IMR-90 (cell line): Measurements from ENCODE around the gene WDR5. TPM values are rescaled to one million over a fixed set of nuclear protein-coding genes. Genes with fewer than 3 reads are reported as not detected.

Source experiments
- ATAC-seq: fragments of 200-7000 bp; cut with Tn5 transposase; 2 replicates; pipeline ENCODE4 v1.9.1; 2020; ENCODE audit warnings: low read depth, mild to moderate bottlenecking, moderate library complexity
- BruUV-seq: library from RNA; stranded (reverse); fragments of 400-500 nt; replicated peaks from 2 replicates; lab custom pipeline; 2021; lab: Mats Ljungman, UMichigan
- CTCF ChIA-PET: fragments of 300-600 bp; formaldehyde crosslinking; extraction: SDS; loops from one replicate; lab custom pipeline; 2021; ENCODE audit warnings: antibody characterized with exemption; lab: Yijun Ruan, JAX
- POLR2A ChIA-PET: fragments of 300-600 bp; sonication (Branson Sonifier 250); formaldehyde crosslinking; loops from one replicate; lab custom pipeline; 2022; ENCODE audit warnings: antibody characterized with exemption; ENCODE audit not compliant: unreplicated experiment; lab: Charles Lee
- DNase-seq: peaks from one replicate; pipeline ENCODE4 v3.0.0; 2013
- H2AFZ ChIP-seq: replicated peaks from 2 replicates; pipeline ENCODE3; 2013; ENCODE audit warnings: low read length, mild to moderate bottlenecking; ENCODE audit not compliant: poor library complexity
- H2AK5ac ChIP-seq: 2 replicates; pipeline ENCODE4 v1.6.1; 2013; ENCODE audit warnings: low read depth, low read length, inconsistent platforms
- H2AK9ac ChIP-seq: replicated peaks from 2 replicates; pipeline ENCODE3; 2013; ENCODE audit warnings: mild to moderate bottlenecking, low read depth, low read length, moderate library complexity; ENCODE audit not compliant: poor library complexity
- H2BK120ac ChIP-seq: 2 replicates; pipeline ENCODE4 v1.6.1; 2013; ENCODE audit warnings: low read depth, low read length, inconsistent platforms
- H2BK15ac ChIP-seq: 3 replicates; pipeline ENCODE4 v1.6.1; 2013; ENCODE audit warnings: low read depth, low read length, inconsistent platforms
- H2BK20ac ChIP-seq: 2 replicates; pipeline ENCODE4 v1.6.1; 2013; ENCODE audit warnings: low read depth, mild to moderate bottlenecking, inconsistent platforms, low read length, moderate library complexity
- H2BK5ac ChIP-seq: 2 replicates; pipeline ENCODE4 v1.6.1; 2013; ENCODE audit warnings: mild to moderate bottlenecking, low read depth, low read length, inconsistent platforms; ENCODE audit not compliant: poor library complexity, severe bottlenecking
- H3K14ac ChIP-seq: replicated peaks from 2 replicates; pipeline ENCODE4 v1.6.1; 2013; ENCODE audit warnings: low read depth, low read length, inconsistent platforms
- H3K18ac ChIP-seq: 2 replicates; pipeline ENCODE4 v1.6.1; 2013; ENCODE audit warnings: low read depth, low read length, control low read depth
- H3K23ac ChIP-seq: 2 replicates; pipeline ENCODE4 v1.6.1; 2013; ENCODE audit warnings: low read depth, low read length, inconsistent platforms
- H3K27ac ChIP-seq: 2 replicates; pipeline ENCODE4 v1.5.1; 2013; ENCODE audit warnings: mild to moderate bottlenecking, control low read depth, low read length; ENCODE audit not compliant: insufficient read depth
- H3K27me3 ChIP-seq: 2 replicates; pipeline ENCODE4 v1.6.1; 2013; ENCODE audit warnings: low read length; ENCODE audit not compliant: control insufficient read depth, insufficient read depth
- H3K36me3 ChIP-seq: 2 replicates; pipeline ENCODE4 v1.6.1; 2013; ENCODE audit warnings: low read length, mixed read lengths; ENCODE audit not compliant: control insufficient read depth, insufficient read depth
- H3K4ac ChIP-seq: 2 replicates; pipeline ENCODE4 v1.6.1; 2013; ENCODE audit warnings: low read depth, low read length, inconsistent platforms
- H3K4me1 ChIP-seq: 2 replicates; pipeline ENCODE4 v1.6.1; 2013; ENCODE audit warnings: low read length, mixed read lengths; ENCODE audit not compliant: control insufficient read depth, insufficient read depth
- H3K4me2 ChIP-seq: 2 replicates; pipeline ENCODE4 v1.6.1; 2013; ENCODE audit warnings: low read depth, mild to moderate bottlenecking, control low read depth, low read length, moderate library complexity
- H3K4me3 ChIP-seq: 2 replicates; pipeline ENCODE4 v1.5.1; 2013; ENCODE audit warnings: low read depth, mild to moderate bottlenecking, control low read depth, low read length, moderate library complexity; ENCODE audit not compliant: insufficient read depth
- H3K56ac ChIP-seq: 2 replicates; pipeline ENCODE4 v1.6.1; 2013; ENCODE audit warnings: low read length, inconsistent platforms; ENCODE audit not compliant: insufficient read depth; ENCODE audit errors: extremely low read depth
- H3K79me1 ChIP-seq, 2 experiments: 2 replicates each; pipeline ENCODE4 v1.6.1; 2013; ENCODE audit warnings: low read length in 2 of 2, inconsistent platforms in 1 of 2, low read depth in 1 of 2
- H3K9ac ChIP-seq: 2 replicates; pipeline ENCODE4 v1.6.1; 2013; ENCODE audit warnings: low read depth, low read length, control low read depth
- H3K9me1 ChIP-seq: 2 replicates; pipeline ENCODE4 v1.6.1; 2013; ENCODE audit warnings: low read length, inconsistent platforms; ENCODE audit not compliant: insufficient read depth
- H3K9me3 ChIP-seq: 2 replicates; pipeline ENCODE4 v1.6.1; 2013; ENCODE audit warnings: low read length; ENCODE audit not compliant: control insufficient read depth, insufficient read depth
- H4K20me1 ChIP-seq: 2 replicates; pipeline ENCODE4 v1.6.1; 2013; ENCODE audit warnings: low read length, inconsistent platforms; ENCODE audit not compliant: insufficient read depth
- H4K5ac ChIP-seq: 2 replicates; pipeline ENCODE4 v1.6.1; 2013; ENCODE audit warnings: mild to moderate bottlenecking, low read depth, low read length, control low read depth
- H4K8ac ChIP-seq, 2 experiments: 2 replicates each; pipeline ENCODE4 v1.6.1; 2013; ENCODE audit warnings: low read depth in 2 of 2, low read length in 2 of 2, control low read depth in 1 of 2, inconsistent platforms in 1 of 2
- H4K91ac ChIP-seq: 2 replicates; pipeline ENCODE4 v1.6.1; 2013; ENCODE audit warnings: low read depth, low read length, inconsistent platforms; ENCODE audit not compliant: insufficient read depth
- CEBPB ChIP-seq: IDR thresholded peaks from 2 replicates; pipeline ENCODE4 v1.6.1; 2012; ENCODE audit warnings: low read depth, low read length, improper control_type of control experiment
- FOS ChIP-seq: fragments of 150-350 bp; IDR thresholded peaks from 2 replicates; pipeline ENCODE4 v1.6.1; 2016; ENCODE audit warnings: low read depth, low read length
- MXI1 ChIP-seq: IDR thresholded peaks from 2 replicates; pipeline ENCODE4 v1.6.1; 2012; ENCODE audit warnings: low read depth, mild to moderate bottlenecking, low read length, moderate library complexity, borderline replicate concordance
- POLR2A ChIP-seq: IDR thresholded peaks from 2 replicates; pipeline ENCODE4 v1.6.1; 2012; ENCODE audit warnings: mild to moderate bottlenecking, low read depth, low read length
- RAD21 ChIP-seq: IDR thresholded peaks from 2 replicates; pipeline ENCODE4 v1.6.1; 2012; ENCODE audit warnings: low read length, improper control_type of control experiment
- RCOR1 ChIP-seq: IDR thresholded peaks from 2 replicates; pipeline ENCODE4 v1.6.1; 2012; ENCODE audit warnings: mild to moderate bottlenecking, low read length, improper control_type of control experiment; ENCODE audit not compliant: insufficient replicate concordance
- SMC3 ChIP-seq: fragments of 150-350 bp; IDR thresholded peaks from 2 replicates; pipeline ENCODE4 v1.6.1; 2016; ENCODE audit warnings: low read depth, mild to moderate bottlenecking, antibody characterized with exemption, low read length, moderate library complexity
- WGBS, 2 experiments: methylation state at CpG; one replicate each; pipeline versions ENCODE4 v1.1.5 to v1.1.7; 2013; ENCODE audit warnings: missing lambda C conversion rate in 2 of 2; ENCODE audit not compliant: insufficient read length in 1 of 2; ENCODE audit errors: extremely low coverage in 2 of 2; 5-methylcytosine and 5-hydroxymethylcytosine counted together
- dilution Hi-C: fragments of 300-500 bp; cut with HindIII; formaldehyde crosslinking; loops from one replicate; pipeline ENCODE4 v1.14.3; 2018; ENCODE audit warnings: low sequenced_read_pairs; ENCODE audit not compliant: unreplicated experiment
- in situ Hi-C: fragments of 300-500 bp; cut with MboI; formaldehyde crosslinking; loops from 3 replicates; pipeline ENCODE4 v1.14.3; 2019; ENCODE audit warnings: low sequenced_read_pairs, inconsistent platforms, mixed read lengths
- intact Hi-C: fragments of 100-400 bp; cut with micrococcal nuclease; formaldehyde crosslinking; loops from 2 replicates; pipeline ENCODE4 v1.10.0; 2022
- polyA plus RNA-seq, 3 experiments: library from polyadenylated mRNA; depleted of rRNA; stranded (reverse); fragments of >200 nt; gene quantifications; 2 replicates each; pipeline ENCODE4 v1.2.3, GENCODE V29; 2012; ENCODE audit warnings: low replicate concordance in 1 of 3
- total RNA-seq: library from RNA; depleted of rRNA; stranded (reverse); fragments of >200 nt; gene quantifications from 2 replicates; pipeline ENCODE4 v1.2.3, GENCODE V29; 2012
- TF ChIP-seq, protein P1 (sequence below): fragments of 150-350 bp; IDR thresholded peaks from 2 replicates; pipeline ENCODE4 v1.6.1; 2017; ENCODE audit warnings: mild to moderate bottlenecking, antibody characterized with exemption, low read length, low read depth
- TF ChIP-seq, protein P2 (sequence below): fragments of 150-350 bp; IDR thresholded peaks from 2 replicates; pipeline ENCODE4 v1.6.1; 2016; ENCODE audit warnings: low read depth, mild to moderate bottlenecking, low read length, moderate library complexity, borderline replicate concordance

Gene WDR5
- total and polyA plus RNA-seq, 2 of the 4 experiments (the other 2 are of a cell fraction): 18.3 to 26.6 TPM

DNA sequence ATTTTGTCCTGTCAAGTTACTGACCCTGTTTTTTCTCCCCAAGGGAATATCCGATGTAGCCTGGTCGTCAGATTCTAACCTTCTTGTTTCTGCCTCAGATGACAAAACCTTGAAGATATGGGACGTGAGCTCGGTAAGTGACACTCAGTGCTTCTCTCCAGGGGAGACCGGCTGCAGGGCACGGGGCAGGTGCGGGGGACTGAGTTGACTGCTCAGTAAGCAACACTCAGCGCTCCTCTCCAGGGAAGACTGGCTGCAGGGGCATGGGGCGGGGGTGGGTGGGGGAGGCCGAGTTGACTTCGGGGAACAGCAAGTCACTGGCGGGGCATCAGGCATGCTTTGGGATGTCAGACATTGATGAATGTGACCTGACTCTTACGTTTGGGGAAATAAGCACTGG, 6.0 kb downstream of the WDR5 start:
- Histone ChIP-seq H2BK15ac (no peak overlapping the region), H2BK120ac (no peak overlapping the region), H4K20me1 (peaks cover 31% of the 10 kb centered on the region), H3K9me3 (no peaks in the 10 kb centered on the region), H4K8ac (no peak overlapping the region), H3K18ac (no peak overlapping the region), H4K91ac (no peak overlapping the region), H3K23ac (no peak overlapping the region), H3K4ac (no peak overlapping the region), H3K27me3 (no peaks in the 10 kb centered on the region), H3K4me2 (no peak overlapping the region), H3K9me1 (peaks cover 10% of the 10 kb centered on the region; the same call in 1 of the 2 replicates), H3K9ac (no peak overlapping the region), H2BK5ac (no peak overlapping the region), H2AK9ac (no peak overlapping the region), H3K79me1 (peaks cover 40 to 57% of the 10 kb centered on the region in 2 experiments), H3K4me3 (no peak overlapping the region), H4K5ac (no peak overlapping the region), H3K4me1 (peaks cover 11% of the 10 kb centered on the region), H2AK5ac (no peak overlapping the region), H2BK20ac (no peak overlapping the region), H3K36me3 (peaks cover 44% of the 10 kb centered on the region), H3K56ac (no peak overlapping the region), H3K14ac (no peak overlapping the region), H3K27ac (no peak overlapping the region), H2AFZ (no peak overlapping the region)
- dilution Hi-C loops (no loop called here), in situ Hi-C loops (loop anchor here (25.0 kb wide), 1 partner anchor 355 kb away; no protein-coding TSS in a partner anchor), intact Hi-C loops (no loop called here)
- DNase-seq (no peak), ATAC-seq (no peak)
- ChIA-PET POLR2A (no interaction called here), CTCF (no interaction called here)
- no CpG with 5 or more reads among the region's 13 CpGs for WGBS, 2 experiments
- TF ChIP-seq RAD21 (no peak), POLR2A (no peak), MXI1 (no peak), CEBPB (no peak), FOS (no peak), SMC3 (no peak), RCOR1 (no peak)
- TF ChIP-seq, protein P1, sequence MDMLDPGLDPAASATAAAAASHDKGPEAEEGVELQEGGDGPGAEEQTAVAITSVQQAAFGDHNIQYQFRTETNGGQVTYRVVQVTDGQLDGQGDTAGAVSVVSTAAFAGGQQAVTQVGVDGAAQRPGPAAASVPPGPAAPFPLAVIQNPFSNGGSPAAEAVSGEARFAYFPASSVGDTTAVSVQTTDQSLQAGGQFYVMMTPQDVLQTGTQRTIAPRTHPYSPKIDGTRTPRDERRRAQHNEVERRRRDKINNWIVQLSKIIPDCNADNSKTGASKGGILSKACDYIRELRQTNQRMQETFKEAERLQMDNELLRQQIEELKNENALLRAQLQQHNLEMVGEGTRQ: no peak
- TF ChIP-seq, protein P2, sequence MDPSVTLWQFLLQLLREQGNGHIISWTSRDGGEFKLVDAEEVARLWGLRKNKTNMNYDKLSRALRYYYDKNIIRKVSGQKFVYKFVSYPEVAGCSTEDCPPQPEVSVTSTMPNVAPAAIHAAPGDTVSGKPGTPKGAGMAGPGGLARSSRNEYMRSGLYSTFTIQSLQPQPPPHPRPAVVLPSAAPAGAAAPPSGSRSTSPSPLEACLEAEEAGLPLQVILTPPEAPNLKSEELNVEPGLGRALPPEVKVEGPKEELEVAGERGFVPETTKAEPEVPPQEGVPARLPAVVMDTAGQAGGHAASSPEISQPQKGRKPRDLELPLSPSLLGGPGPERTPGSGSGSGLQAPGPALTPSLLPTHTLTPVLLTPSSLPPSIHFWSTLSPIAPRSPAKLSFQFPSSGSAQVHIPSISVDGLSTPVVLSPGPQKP: no peak
- no TSS peak for BruUV-seq
